K562 (cell line): ENCODE measurements around the gene NAA50.

Experiments used
- CTCF ChIP-seq, 3 experiments: IDR thresholded peaks in 2 of 3; conservative IDR thresholded peaks in 1 of 3; 2 replicates each; pipeline ENCODE4 v1.5.1; 2011 to 2012; ENCODE audit warnings: low read length in 3 of 3, mild to moderate bottlenecking in 3 of 3, control low read depth in 2 of 3, improper control_type of control experiment in 1 of 3, inconsistent platforms in 1 of 3, low read depth in 1 of 3, mixed read lengths in 1 of 3, moderate library complexity in 1 of 3; ENCODE audit not compliant: insufficient read depth in 2 of 3
- FOXJ3 ChIP-seq: sonication (generic); formaldehyde crosslinking; IDR thresholded peaks from 2 replicates; pipeline ENCODE4 v1.4.0; 2020; ENCODE audit warnings: mild to moderate bottlenecking, missing genetic modification reagents
- FOXP4 ChIP-seq: sonication (generic); formaldehyde crosslinking; IDR thresholded peaks from 2 replicates; pipeline ENCODE4 v1.8.0; 2022; ENCODE audit warnings: mild to moderate bottlenecking, missing genetic modification reagents, borderline replicate concordance
- NR2F6 ChIP-seq: fragments of 450-650 bp; formaldehyde crosslinking; IDR thresholded peaks from 2 replicates; pipeline ENCODE4 v1.4.0; 2020; ENCODE audit warnings: mild to moderate bottlenecking
- TRIM28 ChIP-seq: fragments of 450-650 bp; IDR thresholded peaks from 2 replicates; pipeline ENCODE4 v1.6.1; 2017
- TF ChIP-seq, protein P1 (sequence below): sonication (generic); formaldehyde crosslinking; IDR thresholded peaks from 2 replicates; pipeline ENCODE4 v1.8.1; 2023; ENCODE audit warnings: mild to moderate bottlenecking, missing genetic modification reagents

DNA sequence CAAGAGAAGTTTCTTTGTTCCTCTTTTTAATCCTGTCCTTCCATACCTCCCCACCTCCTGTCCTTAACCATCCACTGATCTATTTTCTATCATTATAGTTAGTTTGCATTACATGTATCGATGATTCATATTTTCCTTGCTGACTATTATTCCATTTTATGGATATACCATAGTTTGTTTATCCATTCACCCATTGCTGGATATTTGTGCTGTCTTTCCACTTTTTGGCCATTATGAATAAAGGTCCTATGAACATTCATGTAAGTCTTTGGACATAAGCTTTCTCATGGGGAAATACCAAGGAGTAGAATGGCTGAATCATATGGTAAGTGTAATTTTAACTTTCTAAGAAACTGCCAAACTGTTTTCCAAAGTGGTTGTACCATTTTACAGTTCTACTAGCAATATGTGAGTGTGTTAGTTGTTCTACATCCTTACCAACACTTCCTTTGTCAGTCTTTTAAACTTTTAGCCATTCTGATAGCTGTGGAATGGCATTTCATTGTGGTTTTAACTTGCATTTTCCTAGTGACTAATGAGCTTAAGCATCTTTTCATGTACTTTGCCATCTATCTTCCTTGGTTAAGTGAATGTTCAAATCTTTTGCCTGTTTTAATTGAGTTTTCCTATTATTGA is 12.5 kb upstream of the NAA50 start:
- TF ChIP-seq CTCF (IDR thresholded peaks at IDR 0.05 in 2 of 3, conservative IDR thresholded peaks at IDR 0.05 in 1 of 3; ENCODE audit: insufficient read depth in 2 of 3, low read depth in 1 of 3, low read length in 3 of 3): no peak
- TF ChIP-seq NR2F6 (CRISPR knock-in tag): no peak
- TF ChIP-seq FOXJ3 (CRISPR knock-in tag): no peak
- TF ChIP-seq, protein P1, sequence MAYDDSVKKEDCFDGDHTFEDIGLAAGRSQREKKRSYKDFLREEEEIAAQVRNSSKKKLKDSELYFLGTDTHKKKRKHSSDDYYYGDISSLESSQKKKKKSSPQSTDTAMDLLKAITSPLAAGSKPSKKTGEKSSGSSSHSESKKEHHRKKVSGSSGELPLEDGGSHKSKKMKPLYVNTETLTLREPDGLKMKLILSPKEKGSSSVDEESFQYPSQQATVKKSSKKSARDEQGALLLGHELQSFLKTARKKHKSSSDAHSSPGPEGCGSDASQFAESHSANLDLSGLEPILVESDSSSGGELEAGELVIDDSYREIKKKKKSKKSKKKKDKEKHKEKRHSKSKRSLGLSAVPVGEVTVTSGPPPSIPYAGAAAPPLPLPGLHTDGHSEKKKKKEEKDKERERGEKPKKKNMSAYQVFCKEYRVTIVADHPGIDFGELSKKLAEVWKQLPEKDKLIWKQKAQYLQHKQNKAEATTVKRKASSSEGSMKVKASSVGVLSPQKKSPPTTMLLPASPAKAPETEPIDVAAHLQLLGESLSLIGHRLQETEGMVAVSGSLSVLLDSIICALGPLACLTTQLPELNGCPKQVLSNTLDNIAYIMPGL (CRISPR knock-in tag): no peak
- no peak for TF ChIP-seq TRIM28
- no peak for TF ChIP-seq FOXP4 (CRISPR knock-in tag)
